GM23248 (cell line): ENCODE measurements around the gene SHISA9.

Source experiments
- EZH2 ChIP-seq: fragments of 200-600 bp; sonication (generic); IDR thresholded peaks from 2 replicates; pipeline ENCODE4 v1.6.1; 2018; ENCODE audit warnings: antibody characterized with exemption, mild to moderate bottlenecking; ENCODE audit not compliant: insufficient read depth, poor library complexity, severe bottlenecking
- EZH2phosphoT487 ChIP-seq: fragments of 200-600 bp; sonication (generic); IDR thresholded peaks from 2 replicates; pipeline ENCODE4 v1.6.1; 2018; ENCODE audit warnings: antibody characterized with exemption, moderate library complexity, mild to moderate bottlenecking, low read depth; ENCODE audit not compliant: insufficient read depth

DNA sequence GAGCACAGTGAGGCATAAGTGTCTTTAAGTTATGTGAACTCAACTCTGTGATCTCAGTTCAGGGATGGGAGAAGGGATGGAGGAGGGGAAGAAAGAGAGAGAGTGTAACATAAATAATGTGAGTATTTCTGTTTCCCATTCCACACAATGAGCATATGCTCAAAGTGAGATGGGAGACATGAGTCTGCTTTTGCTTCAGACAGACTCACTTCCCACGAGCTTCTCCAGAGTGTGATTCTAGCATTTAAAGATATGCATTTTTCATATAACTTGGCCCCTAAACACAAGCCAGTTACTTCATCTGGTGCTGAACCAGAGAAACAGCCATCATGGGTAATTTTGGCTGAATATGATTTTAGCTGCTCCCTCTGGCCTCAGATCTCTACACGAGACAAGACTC, 35.0 kb downstream of the SHISA9 start:
- TF ChIP-seq EZH2 (no peak), EZH2phosphoT487 (no peak)
